Measurements from ENCODE around the gene CHKA.

Gene CHKA

GRCh38 chr11:68071281-68072048, 49.7 kb downstream of the CHKA start:
- no peak for DNase-seq

GRCh38 chr11:68067991-68068390, 53.2 kb downstream of the CHKA start:
- no peak for DNase-seq

- no peak for DNase-seq
Observed at GRCh38 chr11:68066742-68067141, 54.4 kb downstream of the CHKA start.

- no peak for DNase-seq
Observed at GRCh38 chr11:68065841-68066240, 55.3 kb downstream of the CHKA start.

GRCh38 chr11:68064926-68065325, 56.3 kb downstream of the CHKA start:
- no peak for DNase-seq

- DNase-seq = no peak
Observed at GRCh38 chr11:68061508-68061907, 59.7 kb downstream of the CHKA start.

GRCh38 chr11:68057807-68058206, 63.4 kb downstream of the CHKA start:
- no peak for DNase-seq

- no peak for DNase-seq
Observed at GRCh38 chr11:68056317-68057285, 64.6 kb downstream of the CHKA start.

- DNase-seq = no peak
Observed at GRCh38 chr11:68053981-68054812, 67.0 kb downstream of the CHKA start.

- DNase-seq = no peak
Observed at GRCh38 chr11:68053117-68053516, 68.1 kb downstream of the CHKA start.

GRCh38 chr11:68052137-68052873, 68.9 kb downstream of the CHKA start:
- no peak for DNase-seq

GRCh38 chr11:68051191-68052136, 69.7 kb downstream of the CHKA start:
- DNase-seq = no peak

- no peak for DNase-seq
Observed at GRCh38 chr11:68050371-68050841, 70.8 kb downstream of the CHKA start.

- DNase-seq = no peak
Observed at GRCh38 chr11:68049509-68050370, 71.4 kb downstream of the CHKA start.

- no peak for DNase-seq
Observed at GRCh38 chr11:68048681-68049508, 72.3 kb downstream of the CHKA start.

- no peak for DNase-seq
Observed at GRCh38 chr11:68047437-68048290, 73.5 kb downstream of the CHKA start.

GRCh38 chr11:68044898-68045351, 76.3 kb downstream of the CHKA start:
- DNase-seq = no peak

Data from RPMI8226 (cell line).